ENCODE measurements around the gene CISD2.

DNA sequence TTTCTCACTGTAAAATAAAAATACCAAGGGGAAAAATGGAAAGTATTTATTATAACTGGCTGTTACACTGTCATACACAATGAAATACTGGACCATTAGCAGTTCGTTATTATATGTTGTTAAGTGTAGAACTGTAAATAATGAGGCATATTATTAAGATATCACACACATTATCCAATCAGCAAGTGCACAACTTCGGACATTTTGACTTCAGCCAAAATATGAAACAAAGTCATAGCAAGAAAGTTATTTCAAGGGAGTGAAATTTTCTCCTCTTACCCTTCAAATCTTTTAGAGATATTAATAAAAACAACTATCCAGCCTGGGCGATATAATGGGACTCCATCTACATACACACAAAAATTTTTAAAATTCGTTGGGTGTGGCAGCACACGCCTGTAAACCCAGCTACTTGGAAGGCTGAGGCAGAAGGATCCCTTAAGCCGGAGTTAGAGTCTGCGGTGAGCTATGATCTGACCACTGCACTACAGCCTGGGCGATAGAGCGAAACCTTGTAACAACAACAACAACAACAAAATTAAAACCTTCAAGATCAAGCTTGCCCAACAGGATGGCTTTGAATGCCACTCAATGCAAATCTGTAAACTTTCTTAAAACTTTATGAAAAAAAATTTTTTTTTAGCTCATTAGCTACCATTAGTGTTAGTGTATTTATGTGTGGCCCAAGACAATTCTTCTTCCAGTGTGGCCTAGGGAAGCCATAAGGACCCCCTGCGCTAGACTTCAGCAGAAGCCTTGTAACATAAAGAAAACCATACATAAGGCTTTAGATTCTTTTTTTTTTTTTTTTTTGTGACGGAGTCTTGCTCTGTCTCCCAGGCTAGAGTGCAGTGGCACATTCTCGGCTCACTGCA is 1.3 kb upstream of the CISD2 start:
- TF ChIP-seq CTCF (IDR thresholded peaks at IDR 0.05): no peak
- no peak for TF ChIP-seq POLR2AphosphoS5 (IDR thresholded peaks at IDR 0.05)

Data from prostate gland (tissue), 2 donors.